Activated naive CD8-positive, alpha-beta T cell treated with anti-CD3 and anti-CD28 coated beads, Interleukin-2, amount 50 U/mL, for 16 hours (primary cell): ENCODE data around the gene KLHL35.

Experiments used
- DNase-seq: peaks from one replicate; pipeline ENCODE4 v3.0.0-alpha.2; 2020; ENCODE audit warnings: low read depth, low spot score

Gene KLHL35

GRCh38 chr11:75468534-75469340 lies 35.7 kb upstream of the KLHL35 start:
- no peak for DNase-seq

GRCh38 chr11:75467881-75468280 lies 34.9 kb upstream of the KLHL35 start:
- no peak for DNase-seq

GRCh38 chr11:75467311-75467710 lies 34.3 kb upstream of the KLHL35 start:
- no peak for DNase-seq

GRCh38 chr11:75465701-75466531 lies 32.9 kb upstream of the KLHL35 start:
- DNase-seq: no peak

- no peak for DNase-seq
Observed at GRCh38 chr11:75463106-75463774, 30.2 kb upstream of the KLHL35 start.

- no peak for DNase-seq
Observed at GRCh38 chr11:75462117-75462653, 29.2 kb upstream of the KLHL35 start.

- no peak for DNase-seq
Observed at GRCh38 chr11:75461151-75461550, 28.1 kb upstream of the KLHL35 start.

GRCh38 chr11:75456596-75457183 lies 23.7 kb upstream of the KLHL35 start:
- no peak for DNase-seq

GRCh38 chr11:75454987-75455386 lies 22.0 kb upstream of the KLHL35 start:
- DNase-seq: no peak

- no peak for DNase-seq
Observed at GRCh38 chr11:75453916-75454655, 21.1 kb upstream of the KLHL35 start.

- DNase-seq: no peak
Observed at GRCh38 chr11:75450826-75451821, 18.1 kb upstream of the KLHL35 start.

- DNase-seq: no peak
Observed at GRCh38 chr11:75450236-75450635, 17.2 kb upstream of the KLHL35 start.

- no peak for DNase-seq
Observed at GRCh38 chr11:75449776-75450175, 16.8 kb upstream of the KLHL35 start.

GRCh38 chr11:75449271-75449670 lies 16.3 kb upstream of the KLHL35 start:
- no peak for DNase-seq

- DNase-seq: no peak
Observed at GRCh38 chr11:75447415-75447814, 14.4 kb upstream of the KLHL35 start.

- DNase-seq: peak; percentile 51
Observed at GRCh38 chr11:75445315-75445953, 12.4 kb upstream of the KLHL35 start.

- DNase-seq: no peak
Observed at GRCh38 chr11:75443043-75443442, 10.0 kb upstream of the KLHL35 start.

- no peak for DNase-seq
Observed at GRCh38 chr11:75442161-75442885, 9.3 kb upstream of the KLHL35 start.

- DNase-seq: no peak
Observed at GRCh38 chr11:75441804-75442132, 8.8 kb upstream of the KLHL35 start.
